Panc1 (cell line): ENCODE data around the gene ACSL1.

Experiments
- REST ChIP-seq, 2 experiments: IDR thresholded peaks; 2 replicates each; pipeline ENCODE4 v1.6.1; 2011 to 2012; ENCODE audit warnings: low read depth in 2 of 2, control low read depth in 1 of 2, low read length in 1 of 2, mild to moderate bottlenecking in 1 of 2, moderate library complexity in 1 of 2; ENCODE audit not compliant: insufficient read depth in 1 of 2
- SIN3A ChIP-seq: IDR thresholded peaks from 2 replicates; pipeline ENCODE4 v1.6.1; 2012; ENCODE audit warnings: low read depth, mild to moderate bottlenecking, low read length, moderate library complexity, borderline replicate concordance; ENCODE audit not compliant: insufficient read depth
- TF ChIP-seq, protein P1 (sequence below): fragments of 450-650 bp; IDR thresholded peaks from 2 replicates; pipeline ENCODE4 v1.5.1; 2017; ENCODE audit warnings: mild to moderate bottlenecking

GRCh38 chr4:184713887-184714286 is 111.9 kb downstream of the ACSL1 start:
- no peak for TF ChIP-seq REST (IDR thresholded peaks at IDR 0.05; ENCODE audit: insufficient read depth in 1 of 2, low read depth in 2 of 2, low read length in 1 of 2)
- TF ChIP-seq, protein P1, sequence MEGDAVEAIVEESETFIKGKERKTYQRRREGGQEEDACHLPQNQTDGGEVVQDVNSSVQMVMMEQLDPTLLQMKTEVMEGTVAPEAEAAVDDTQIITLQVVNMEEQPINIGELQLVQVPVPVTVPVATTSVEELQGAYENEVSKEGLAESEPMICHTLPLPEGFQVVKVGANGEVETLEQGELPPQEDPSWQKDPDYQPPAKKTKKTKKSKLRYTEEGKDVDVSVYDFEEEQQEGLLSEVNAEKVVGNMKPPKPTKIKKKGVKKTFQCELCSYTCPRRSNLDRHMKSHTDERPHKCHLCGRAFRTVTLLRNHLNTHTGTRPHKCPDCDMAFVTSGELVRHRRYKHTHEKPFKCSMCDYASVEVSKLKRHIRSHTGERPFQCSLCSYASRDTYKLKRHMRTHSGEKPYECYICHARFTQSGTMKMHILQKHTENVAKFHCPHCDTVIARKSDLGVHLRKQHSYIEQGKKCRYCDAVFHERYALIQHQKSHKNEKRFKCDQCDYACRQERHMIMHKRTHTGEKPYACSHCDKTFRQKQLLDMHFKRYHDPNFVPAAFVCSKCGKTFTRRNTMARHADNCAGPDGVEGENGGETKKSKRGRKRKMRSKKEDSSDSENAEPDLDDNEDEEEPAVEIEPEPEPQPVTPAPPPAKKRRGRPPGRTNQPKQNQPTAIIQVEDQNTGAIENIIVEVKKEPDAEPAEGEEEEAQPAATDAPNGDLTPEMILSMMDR, result no peak
- no peak for TF ChIP-seq SIN3A
